Calu3 (cell line): Measurements from ENCODE around the gene PCDHA7. TPM values are rescaled to one million over a fixed set of nuclear protein-coding genes. Genes with fewer than 3 reads are reported as not detected.
"Not testable (repeated sequence)": the region's sequence is repeated elsewhere in the genome, so short reads cannot be mapped to it uniquely, and the experiment has no call there.

ENCODE experiments used
- BruUV-seq: library from RNA; stranded (reverse); fragments of 400-500 nt; replicated peaks from 2 replicates; lab custom pipeline; 2021; lab: Mats Ljungman, UMichigan
- CTCF ChIA-PET: fragments of 300-600 bp; sonication (Branson Sonifier 250); formaldehyde crosslinking; loops from one replicate; lab custom pipeline; 2022; ENCODE audit warnings: antibody characterized with exemption; lab: Charles Lee
- DNase-seq: peaks from one replicate; pipeline ENCODE4 v3.0.0; 2022
- H3K27ac Mint-ChIP-seq: one replicate; pipeline ENCODE4 v1.8.0; 2022; ENCODE audit warnings: mixed read lengths; ENCODE audit not compliant: unreplicated experiment
- H3K27me3 Mint-ChIP-seq: one replicate; pipeline ENCODE4 v1.8.0; 2022; ENCODE audit warnings: mixed read lengths; ENCODE audit not compliant: unreplicated experiment
- H3K36me3 Mint-ChIP-seq: one replicate; pipeline ENCODE4 v1.8.0; 2022; ENCODE audit warnings: mild to moderate bottlenecking, moderate library complexity, mixed read lengths; ENCODE audit not compliant: insufficient read depth, unreplicated experiment
- H3K4me1 Mint-ChIP-seq: one replicate; pipeline ENCODE4 v1.8.0; 2022; ENCODE audit warnings: mild to moderate bottlenecking, low read depth, mixed read lengths; ENCODE audit not compliant: unreplicated experiment
- H3K4me3 Mint-ChIP-seq: one replicate; pipeline ENCODE4 v1.8.0; 2022; ENCODE audit warnings: mild to moderate bottlenecking, low read depth, moderate library complexity, mixed read lengths; ENCODE audit not compliant: unreplicated experiment
- H3K9me3 Mint-ChIP-seq: one replicate; pipeline ENCODE4 v1.8.0; 2022; ENCODE audit warnings: low read depth, mixed read lengths; ENCODE audit not compliant: unreplicated experiment
- intact Hi-C: fragments of 100-400 bp; cut with micrococcal nuclease; formaldehyde crosslinking; loops from one replicate; pipeline ENCODE4 v1.10.0; 2022; ENCODE audit not compliant: unreplicated experiment
- total RNA-seq: library from RNA; stranded (reverse); gene quantifications from 2 replicates; pipeline ENCODE4 v1.2.3, GENCODE V29; 2022
- TF ChIP-seq, protein P1 (sequence below): fragments of 200-600 bp; IDR thresholded peaks from one replicate; pipeline ENCODE4 v1.8.0; 2022; ENCODE audit warnings: antibody characterized with exemption; ENCODE audit not compliant: unreplicated experiment

PCDHA7 gene
- total RNA-seq, 1 experiment from 2014 or later, result 1.2 TPM

DNA sequence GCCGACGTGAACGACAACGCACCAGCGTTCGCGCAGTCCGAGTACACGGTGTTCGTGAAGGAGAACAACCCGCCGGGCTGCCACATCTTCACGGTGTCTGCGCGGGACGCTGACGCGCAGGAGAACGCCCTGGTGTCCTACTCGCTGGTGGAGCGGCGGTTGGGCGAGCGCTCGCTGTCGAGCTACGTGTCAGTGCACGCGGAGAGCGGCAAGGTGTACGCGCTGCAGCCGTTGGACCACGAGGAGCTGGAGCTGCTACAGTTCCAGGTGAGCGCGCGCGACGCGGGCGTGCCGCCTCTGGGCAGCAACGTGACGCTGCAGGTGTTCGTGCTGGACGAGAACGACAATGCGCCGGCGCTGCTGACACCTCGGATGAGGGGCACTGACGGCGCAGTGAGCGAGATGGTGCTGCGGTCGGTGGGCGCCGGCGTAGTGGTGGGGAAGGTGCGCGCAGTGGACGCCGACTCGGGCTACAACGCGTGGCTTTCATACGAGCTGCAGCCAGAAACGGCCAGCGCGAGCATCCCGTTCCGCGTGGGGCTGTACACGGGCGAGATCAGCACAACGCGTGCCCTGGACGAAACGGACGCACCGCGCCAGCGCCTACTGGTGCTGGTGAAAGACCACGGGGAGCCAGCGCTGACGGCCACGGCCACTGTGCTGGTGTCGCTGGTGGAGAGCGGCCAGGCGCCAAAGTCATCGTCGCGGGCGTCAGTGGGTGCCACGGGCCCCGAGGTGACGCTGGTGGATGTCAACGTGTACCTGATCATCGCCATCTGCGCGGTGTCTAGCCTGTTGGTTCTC lies 16.0 kb downstream of the PCDHA7 start:
- DNase-seq, BruUV-seq, H3K27ac Mint-ChIP-seq, H3K36me3 Mint-ChIP-seq, H3K9me3 Mint-ChIP-seq, H3K4me3 Mint-ChIP-seq, H3K4me1 Mint-ChIP-seq, intact Hi-C loops, H3K27me3 Mint-ChIP-seq, CTCF ChIA-PET: not testable (repeated sequence)

DNA sequence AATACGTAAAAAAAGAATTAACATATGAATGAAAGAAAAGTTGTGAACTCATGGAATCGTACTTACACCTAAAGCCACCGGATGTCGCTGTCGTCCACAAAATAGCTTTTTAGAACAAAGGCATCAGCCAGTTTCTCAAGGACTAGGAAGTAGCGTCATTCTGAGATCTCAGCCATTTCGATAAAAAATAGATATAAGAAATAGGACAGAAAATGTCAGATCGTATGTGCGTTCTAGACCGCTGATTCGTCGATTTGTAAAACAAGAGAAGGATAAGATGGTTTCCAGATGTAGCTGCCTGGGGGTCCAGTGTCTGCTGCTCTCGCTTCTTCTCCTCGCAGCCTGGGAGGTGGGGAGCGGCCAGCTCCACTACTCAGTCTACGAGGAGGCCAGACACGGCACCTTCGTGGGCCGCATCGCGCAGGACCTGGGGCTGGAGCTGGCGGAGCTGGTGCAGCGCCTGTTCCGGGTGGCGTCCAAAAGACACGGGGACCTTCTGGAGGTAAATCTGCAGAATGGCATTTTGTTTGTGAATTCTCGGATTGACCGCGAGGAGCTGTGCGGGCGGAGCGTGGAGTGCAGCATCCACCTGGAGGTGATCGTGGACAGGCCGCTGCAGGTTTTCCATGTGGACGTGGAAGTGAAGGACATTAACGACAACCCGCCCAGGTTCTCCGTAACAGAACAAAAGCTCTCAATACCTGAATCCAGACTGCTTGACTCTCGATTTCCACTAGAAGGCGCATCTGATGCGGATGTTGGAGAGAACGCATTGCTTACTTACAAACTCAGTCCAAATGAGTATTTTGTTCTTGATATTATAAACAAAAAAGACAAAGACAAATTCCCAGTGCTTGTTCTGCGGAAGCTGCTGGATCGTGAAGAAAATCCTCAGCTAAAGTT lies 22.0 kb downstream of the PCDHA7 start, which contains the start of gene PCDHA10:
Gene PCDHA10, plus strand, starts transcription at position 126 of the 903 bp plus-strand sequence. Its CDS starts 152 bp downstream, at position 278.
- H3K27ac Mint-ChIP-seq, result no peak within 1 kb of the TSS
- TF ChIP-seq, protein P1, sequence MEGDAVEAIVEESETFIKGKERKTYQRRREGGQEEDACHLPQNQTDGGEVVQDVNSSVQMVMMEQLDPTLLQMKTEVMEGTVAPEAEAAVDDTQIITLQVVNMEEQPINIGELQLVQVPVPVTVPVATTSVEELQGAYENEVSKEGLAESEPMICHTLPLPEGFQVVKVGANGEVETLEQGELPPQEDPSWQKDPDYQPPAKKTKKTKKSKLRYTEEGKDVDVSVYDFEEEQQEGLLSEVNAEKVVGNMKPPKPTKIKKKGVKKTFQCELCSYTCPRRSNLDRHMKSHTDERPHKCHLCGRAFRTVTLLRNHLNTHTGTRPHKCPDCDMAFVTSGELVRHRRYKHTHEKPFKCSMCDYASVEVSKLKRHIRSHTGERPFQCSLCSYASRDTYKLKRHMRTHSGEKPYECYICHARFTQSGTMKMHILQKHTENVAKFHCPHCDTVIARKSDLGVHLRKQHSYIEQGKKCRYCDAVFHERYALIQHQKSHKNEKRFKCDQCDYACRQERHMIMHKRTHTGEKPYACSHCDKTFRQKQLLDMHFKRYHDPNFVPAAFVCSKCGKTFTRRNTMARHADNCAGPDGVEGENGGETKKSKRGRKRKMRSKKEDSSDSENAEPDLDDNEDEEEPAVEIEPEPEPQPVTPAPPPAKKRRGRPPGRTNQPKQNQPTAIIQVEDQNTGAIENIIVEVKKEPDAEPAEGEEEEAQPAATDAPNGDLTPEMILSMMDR, result no peak
- CTCF ChIA-PET, result no interaction called here
- no peaks in the 10 kb centered on the region for H3K27me3 Mint-ChIP-seq
- intact Hi-C loops, result no loop called here
- H3K4me3 Mint-ChIP-seq, result no peak within 1 kb of the TSS
- H3K9me3 Mint-ChIP-seq, result peaks cover 5% of the 10 kb centered on the region
- DNase-seq, result no peak
- no peaks in the 10 kb centered on the region for H3K4me1 Mint-ChIP-seq
- no TSS peak for BruUV-seq
- H3K36me3 Mint-ChIP-seq, result peaks cover 4% of the 10 kb centered on the region

DNA sequence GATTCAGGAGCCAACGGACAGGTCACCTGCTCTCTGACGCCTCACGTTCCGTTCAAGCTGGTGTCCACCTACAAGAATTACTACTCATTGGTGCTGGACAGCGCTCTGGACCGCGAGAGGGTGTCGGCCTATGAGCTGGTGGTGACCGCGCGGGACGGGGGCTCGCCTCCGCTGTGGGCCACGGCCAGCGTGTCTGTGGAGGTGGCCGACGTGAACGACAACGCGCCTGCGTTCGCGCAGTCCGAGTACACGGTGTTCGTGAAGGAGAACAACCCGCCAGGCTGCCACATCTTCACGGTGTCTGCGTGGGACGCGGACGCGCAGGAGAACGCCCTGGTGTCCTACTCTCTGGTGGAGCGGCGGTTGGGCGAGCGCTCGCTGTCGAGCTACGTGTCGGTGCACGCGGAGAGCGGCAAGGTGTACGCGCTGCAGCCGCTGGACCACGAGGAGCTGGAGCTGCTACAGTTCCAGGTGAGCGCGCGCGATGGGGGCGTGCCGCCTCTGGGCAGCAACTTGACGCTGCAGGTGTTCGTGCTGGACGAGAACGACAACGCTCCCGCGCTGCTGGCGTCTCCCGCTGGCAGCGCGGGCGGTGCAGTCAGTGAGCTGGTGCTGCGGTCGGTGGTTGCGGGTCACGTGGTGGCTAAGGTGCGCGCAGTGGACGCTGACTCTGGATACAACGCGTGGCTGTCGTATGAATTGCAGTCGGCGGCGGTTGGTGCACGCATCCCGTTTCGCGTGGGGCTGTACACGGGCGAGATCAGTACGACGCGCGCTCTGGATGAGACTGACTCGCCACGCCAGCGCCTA lies 23.3 kb downstream of the PCDHA7 start:
- TF ChIP-seq, protein P1, result no peak
- H3K27ac Mint-ChIP-seq, result no peak overlapping the region
- peaks cover 5% of the 10 kb centered on the region for H3K9me3 Mint-ChIP-seq
- intact Hi-C loops, result no loop called here
- no peaks in the 10 kb centered on the region for H3K4me1 Mint-ChIP-seq
- DNase-seq, result no peak
- H3K36me3 Mint-ChIP-seq, result peaks cover 4% of the 10 kb centered on the region
- BruUV-seq, result no TSS peak
- CTCF ChIA-PET, result no interaction called here
- H3K4me3 Mint-ChIP-seq, result no peak overlapping the region
- no peaks in the 10 kb centered on the region for H3K27me3 Mint-ChIP-seq

DNA sequence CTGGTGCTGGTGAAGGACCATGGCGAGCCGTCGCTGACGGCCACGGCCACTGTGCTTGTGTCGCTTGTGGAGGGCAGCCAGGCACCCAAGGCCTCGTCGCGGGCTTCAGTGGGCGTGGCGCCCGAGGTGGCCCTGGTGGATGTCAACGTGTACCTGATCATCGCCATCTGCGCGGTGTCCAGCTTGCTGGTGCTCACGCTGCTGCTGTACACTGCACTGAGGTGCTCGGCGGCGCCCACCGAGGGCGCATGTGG lies 23.8 kb downstream of the PCDHA7 start:
- Mint-ChIP-seq H3K4me3 (no peak overlapping the region), H3K9me3 (peaks cover 5% of the 10 kb centered on the region), H3K4me1 (no peaks in the 10 kb centered on the region), H3K27me3 (no peaks in the 10 kb centered on the region), H3K36me3 (peaks cover 2% of the 10 kb centered on the region), H3K27ac (no peak overlapping the region)
- intact Hi-C loops, result no loop called here
- CTCF ChIA-PET, result no interaction called here
- TF ChIP-seq, protein P1, result no peak
- DNase-seq, result no peak
- no TSS peak for BruUV-seq
